Liver (tissue), 9 donors: ENCODE results near the gene GXYLT2. TPM values are rescaled to one million over a fixed set of nuclear protein-coding genes. Genes with fewer than 3 reads are reported as not detected.

Experiments
- DNase-seq: peaks from one replicate; pipeline ENCODE4 v3.0.0-alpha.2; 2017; ENCODE audit warnings: low spot score
- H3K27ac ChIP-seq, 2 donors: one replicate each; pipeline ENCODE4 v1.7.0; 2013; ENCODE audit warnings: inconsistent platforms in 2 of 2, low read length in 2 of 2, control low read depth in 1 of 2, low read depth in 1 of 2, mild to moderate bottlenecking in 1 of 2
- H3K27me3 ChIP-seq, 4 donors: one replicate each; pipeline versions ENCODE4 v1.6.1 to v1.7.0; 2013; ENCODE audit warnings: low read length in 3 of 4, inconsistent platforms in 1 of 4, mild to moderate bottlenecking in 1 of 4, moderate library complexity in 1 of 4; ENCODE audit not compliant: control insufficient read depth in 4 of 4, insufficient read depth in 4 of 4
- H3K36me3 ChIP-seq, 4 donors: one replicate each; pipeline versions ENCODE4 v1.6.1 to v1.7.0; 2013; ENCODE audit warnings: low read length in 3 of 4, mild to moderate bottlenecking in 3 of 4, low read depth in 1 of 4, moderate library complexity in 1 of 4; ENCODE audit not compliant: control insufficient read depth in 4 of 4, insufficient read depth in 3 of 4
- H3K4me1 ChIP-seq, 4 donors: one replicate each; pipeline versions ENCODE4 v1.6.1 to v1.7.0; 2013; ENCODE audit warnings: low read length in 3 of 4, mild to moderate bottlenecking in 3 of 4, moderate library complexity in 1 of 4; ENCODE audit not compliant: control insufficient read depth in 4 of 4, insufficient read depth in 4 of 4
- H3K4me3 ChIP-seq, 3 donors: one replicate each; pipeline versions ENCODE4 v1.6.1 to v1.7.0; 2013; ENCODE audit warnings: low read length in 3 of 3, control low read depth in 1 of 3, low read depth in 1 of 3, mild to moderate bottlenecking in 1 of 3
- H3K9ac ChIP-seq, 2 donors: one replicate each; pipeline ENCODE4 v1.7.0; 2013; ENCODE audit warnings: low read length in 2 of 2, mild to moderate bottlenecking in 2 of 2, moderate library complexity in 2 of 2, control low read depth in 1 of 2, low read depth in 1 of 2
- H3K9me3 ChIP-seq, 4 donors: one replicate each; pipeline versions ENCODE4 v1.6.1 to v1.7.0; 2013; ENCODE audit warnings: low read length in 3 of 4; ENCODE audit not compliant: control insufficient read depth in 4 of 4
- EGR1 ChIP-seq, 2 donors: IDR thresholded peaks; 2 replicates each; pipeline ENCODE4 v1.6.1; 2016 to 2018; ENCODE audit warnings: antibody characterized with exemption in 2 of 2, low read depth in 2 of 2
- FOXA1 ChIP-seq: IDR thresholded peaks from 2 replicates; pipeline ENCODE4 v1.6.1; 2016; ENCODE audit warnings: antibody characterized with exemption
- FOXA2 ChIP-seq: IDR thresholded peaks from 2 replicates; pipeline ENCODE4 v1.6.1; 2016; ENCODE audit warnings: antibody characterized with exemption
- GABPA ChIP-seq, 2 donors: IDR thresholded peaks in 1 of 2; conservative IDR thresholded peaks in 1 of 2; 2 replicates each; pipeline ENCODE4 v1.6.1; 2016; ENCODE audit warnings: antibody characterized with exemption in 2 of 2, mild to moderate bottlenecking in 1 of 2, moderate library complexity in 1 of 2
- HNF4A ChIP-seq, 2 donors: conservative IDR thresholded peaks; 2 replicates each; pipeline ENCODE4 v1.6.1; 2016; ENCODE audit warnings: antibody characterized with exemption in 2 of 2, mild to moderate bottlenecking in 2 of 2
- HNF4G ChIP-seq: IDR thresholded peaks from 2 replicates; pipeline ENCODE4 v1.6.1; 2016; ENCODE audit warnings: antibody characterized with exemption
- JUND ChIP-seq, 2 donors: IDR thresholded peaks; 2 replicates each; pipeline ENCODE4 v1.6.1; 2016; ENCODE audit warnings: antibody characterized with exemption in 2 of 2
- NR2F2 ChIP-seq: IDR thresholded peaks from 2 replicates; pipeline ENCODE4 v1.6.1; 2016; ENCODE audit warnings: antibody characterized with exemption
- RAD21 ChIP-seq, 2 donors: IDR thresholded peaks; 2 replicates each; pipeline ENCODE4 v1.6.1; 2016; ENCODE audit warnings: antibody characterized with exemption in 2 of 2, mild to moderate bottlenecking in 2 of 2
- RXRA ChIP-seq, 2 donors: IDR thresholded peaks; 2 replicates each; pipeline ENCODE4 v1.6.1; 2017 to 2018; ENCODE audit warnings: antibody characterized with exemption in 2 of 2, mild to moderate bottlenecking in 1 of 2
- SP1 ChIP-seq: IDR thresholded peaks from 2 replicates; pipeline ENCODE4 v1.6.1; 2018; ENCODE audit warnings: antibody characterized with exemption, mild to moderate bottlenecking
- TAF1 ChIP-seq: conservative IDR thresholded peaks from 2 replicates; pipeline ENCODE4 v1.6.1; 2016; ENCODE audit warnings: antibody characterized with exemption, mild to moderate bottlenecking
- YY1 ChIP-seq: IDR thresholded peaks from 2 replicates; pipeline ENCODE4 v1.6.1; 2016; ENCODE audit warnings: antibody characterized with exemption, mild to moderate bottlenecking
- WGBS: extraction: QIAGEN DNeasy Blood & Tissue Kit; methylation state at CpG from one replicate; pipeline ENCODE4 v1.1.7; 2013; 5-methylcytosine and 5-hydroxymethylcytosine counted together
- polyA plus RNA-seq, 2 donors: library from polyadenylated mRNA; stranded (reverse) in 1 of 2; unstranded in 1 of 2; fragments of 200-250 nt in 1 of 2; fragments of >200 nt in 1 of 2; fragmentation: Nextera tagmentation in 1 of 2; extraction: Ambion mirVana in 1 of 2; gene quantifications; one replicate each; pipeline versions ENCODE4 v1.2.1 to v1.2.3, GENCODE V29; 2013 to 2015
- total RNA-seq, 2 donors: library from RNA; depleted of rRNA; stranded (reverse); fragments of >200 nt; gene quantifications; one replicate each; pipeline ENCODE4 v1.2.3, GENCODE V29; 2014
- TF ChIP-seq, protein P1 (sequence below): fragments of 150-350 bp; IDR thresholded peaks from 2 replicates; pipeline ENCODE4 v1.5.1; 2017; ENCODE audit warnings: improper control_type of control experiment, low read depth, low read length; ENCODE audit not compliant: missing input control
- TF ChIP-seq, protein P2 (sequence below): IDR thresholded peaks from 2 replicates; pipeline ENCODE4 v1.6.1; 2016; ENCODE audit warnings: antibody characterized with exemption
- TF ChIP-seq, protein P3 (sequence below): IDR thresholded peaks from 2 replicates; pipeline ENCODE4 v1.6.1; 2016; ENCODE audit warnings: antibody characterized with exemption, mild to moderate bottlenecking
- TF ChIP-seq, protein P4 (sequence below): IDR thresholded peaks from 2 replicates; pipeline ENCODE4 v1.6.1; 2016; ENCODE audit warnings: antibody characterized with exemption
- TF ChIP-seq, protein P5 (sequence below): IDR thresholded peaks from 2 replicates; pipeline ENCODE4 v1.6.1; 2016; ENCODE audit warnings: antibody characterized with exemption
- donor health status: healthy.
- donor health status: healthy.
- donor health status: healthy.
- donor health status: healthy.
- donor health status: healthy.

Gene GXYLT2
- total and polyA plus RNA-seq, 4 donors, result 0.06 to 0.98 (median 0.10) TPM

DNA sequence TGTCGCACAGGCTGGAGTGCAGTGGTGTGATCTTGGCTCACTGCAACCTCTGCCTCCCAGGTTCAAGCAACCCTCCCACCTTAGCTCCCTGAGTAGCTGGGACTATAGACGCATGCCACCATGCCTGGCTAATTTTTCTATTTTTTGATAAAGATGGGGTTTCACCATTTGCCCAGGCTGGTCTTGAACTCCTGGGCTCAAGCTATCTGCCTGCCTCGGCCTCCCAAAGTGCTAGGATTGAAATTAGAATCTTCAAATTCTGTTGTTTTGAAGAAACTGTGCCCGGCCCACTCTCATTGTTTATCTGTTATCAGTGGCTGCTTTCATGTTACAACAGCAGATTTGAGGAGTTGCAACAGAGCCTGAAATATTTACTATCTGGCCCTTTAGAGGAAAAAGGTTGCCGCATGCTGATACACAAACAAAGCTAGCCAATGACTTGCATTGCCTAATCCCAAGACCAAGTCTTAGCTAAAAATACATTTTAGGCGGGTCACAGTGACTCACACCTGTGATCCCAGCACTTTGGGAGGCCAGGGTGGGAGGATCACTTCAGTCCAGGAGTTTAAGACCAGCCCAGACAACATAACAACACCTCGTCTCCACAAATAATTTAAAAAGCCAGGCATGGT, 65.6 kb downstream of the GXYLT2 start (continued):
- TF ChIP-seq, protein P1, sequence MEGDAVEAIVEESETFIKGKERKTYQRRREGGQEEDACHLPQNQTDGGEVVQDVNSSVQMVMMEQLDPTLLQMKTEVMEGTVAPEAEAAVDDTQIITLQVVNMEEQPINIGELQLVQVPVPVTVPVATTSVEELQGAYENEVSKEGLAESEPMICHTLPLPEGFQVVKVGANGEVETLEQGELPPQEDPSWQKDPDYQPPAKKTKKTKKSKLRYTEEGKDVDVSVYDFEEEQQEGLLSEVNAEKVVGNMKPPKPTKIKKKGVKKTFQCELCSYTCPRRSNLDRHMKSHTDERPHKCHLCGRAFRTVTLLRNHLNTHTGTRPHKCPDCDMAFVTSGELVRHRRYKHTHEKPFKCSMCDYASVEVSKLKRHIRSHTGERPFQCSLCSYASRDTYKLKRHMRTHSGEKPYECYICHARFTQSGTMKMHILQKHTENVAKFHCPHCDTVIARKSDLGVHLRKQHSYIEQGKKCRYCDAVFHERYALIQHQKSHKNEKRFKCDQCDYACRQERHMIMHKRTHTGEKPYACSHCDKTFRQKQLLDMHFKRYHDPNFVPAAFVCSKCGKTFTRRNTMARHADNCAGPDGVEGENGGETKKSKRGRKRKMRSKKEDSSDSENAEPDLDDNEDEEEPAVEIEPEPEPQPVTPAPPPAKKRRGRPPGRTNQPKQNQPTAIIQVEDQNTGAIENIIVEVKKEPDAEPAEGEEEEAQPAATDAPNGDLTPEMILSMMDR, result no peak
- TF ChIP-seq RXRA (IDR thresholded peaks at IDR 0.05), result peak; percentile 81 to 89
- TF ChIP-seq SP1, result peak; percentile 78

DNA sequence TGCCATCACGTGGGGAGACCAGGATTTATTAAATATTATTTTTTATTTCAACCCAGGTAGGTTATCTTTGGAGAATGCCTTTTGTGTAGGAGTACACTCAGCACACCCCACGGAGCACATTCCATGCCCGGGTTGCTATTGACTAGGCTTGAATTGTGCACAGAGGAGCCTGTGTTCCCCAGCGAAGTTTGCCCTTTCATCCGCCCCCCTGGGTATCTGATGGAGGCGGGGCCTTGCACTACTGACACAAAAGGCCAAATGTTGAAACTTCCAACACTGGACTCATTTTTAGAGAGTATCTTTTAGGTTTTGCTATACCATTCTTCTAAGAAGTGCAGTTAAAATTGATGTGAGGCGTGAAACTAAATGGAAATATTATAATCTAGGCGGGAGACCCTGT, 69.5 kb downstream of the GXYLT2 start:
- peak overlapping the region; percentile 53 to 54 for H3K27ac ChIP-seq
- H3K4me1 ChIP-seq, result peaks cover 11 to 47% (median 41%) of the 10 kb centered on the region in 4 donors
- no peaks in the 10 kb centered on the region for H3K27me3 ChIP-seq
- H3K9ac ChIP-seq, result no peak overlapping the region
- 44% methylated on average over 8 of the region's 8 CpGs for WGBS
- peak; percentile 47 for DNase-seq
- TF ChIP-seq, protein P1, result no peak
- peak; percentile 89 for TF ChIP-seq HNF4A (conservative IDR thresholded peaks at IDR 0.05)
- TF ChIP-seq RAD21 (IDR thresholded peaks at IDR 0.05), result peak; percentile 38 to 45
- peak; percentile 68 for TF ChIP-seq FOXA2
- TF ChIP-seq, protein P2, sequence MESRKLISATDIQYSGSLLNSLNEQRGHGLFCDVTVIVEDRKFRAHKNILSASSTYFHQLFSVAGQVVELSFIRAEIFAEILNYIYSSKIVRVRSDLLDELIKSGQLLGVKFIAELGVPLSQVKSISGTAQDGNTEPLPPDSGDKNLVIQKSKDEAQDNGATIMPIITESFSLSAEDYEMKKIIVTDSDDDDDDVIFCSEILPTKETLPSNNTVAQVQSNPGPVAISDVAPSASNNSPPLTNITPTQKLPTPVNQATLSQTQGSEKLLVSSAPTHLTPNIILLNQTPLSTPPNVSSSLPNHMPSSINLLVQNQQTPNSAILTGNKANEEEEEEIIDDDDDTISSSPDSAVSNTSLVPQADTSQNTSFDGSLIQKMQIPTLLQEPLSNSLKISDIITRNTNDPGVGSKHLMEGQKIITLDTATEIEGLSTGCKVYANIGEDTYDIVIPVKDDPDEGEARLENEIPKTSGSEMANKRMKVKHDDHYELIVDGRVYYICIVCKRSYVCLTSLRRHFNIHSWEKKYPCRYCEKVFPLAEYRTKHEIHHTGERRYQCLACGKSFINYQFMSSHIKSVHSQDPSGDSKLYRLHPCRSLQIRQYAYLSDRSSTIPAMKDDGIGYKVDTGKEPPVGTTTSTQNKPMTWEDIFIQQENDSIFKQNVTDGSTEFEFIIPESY, result peak; percentile 51
- TF ChIP-seq SP1, result peak; percentile 88
- peak; percentile 23 to 51 for TF ChIP-seq JUND (IDR thresholded peaks at IDR 0.05)
- TF ChIP-seq, protein P3, sequence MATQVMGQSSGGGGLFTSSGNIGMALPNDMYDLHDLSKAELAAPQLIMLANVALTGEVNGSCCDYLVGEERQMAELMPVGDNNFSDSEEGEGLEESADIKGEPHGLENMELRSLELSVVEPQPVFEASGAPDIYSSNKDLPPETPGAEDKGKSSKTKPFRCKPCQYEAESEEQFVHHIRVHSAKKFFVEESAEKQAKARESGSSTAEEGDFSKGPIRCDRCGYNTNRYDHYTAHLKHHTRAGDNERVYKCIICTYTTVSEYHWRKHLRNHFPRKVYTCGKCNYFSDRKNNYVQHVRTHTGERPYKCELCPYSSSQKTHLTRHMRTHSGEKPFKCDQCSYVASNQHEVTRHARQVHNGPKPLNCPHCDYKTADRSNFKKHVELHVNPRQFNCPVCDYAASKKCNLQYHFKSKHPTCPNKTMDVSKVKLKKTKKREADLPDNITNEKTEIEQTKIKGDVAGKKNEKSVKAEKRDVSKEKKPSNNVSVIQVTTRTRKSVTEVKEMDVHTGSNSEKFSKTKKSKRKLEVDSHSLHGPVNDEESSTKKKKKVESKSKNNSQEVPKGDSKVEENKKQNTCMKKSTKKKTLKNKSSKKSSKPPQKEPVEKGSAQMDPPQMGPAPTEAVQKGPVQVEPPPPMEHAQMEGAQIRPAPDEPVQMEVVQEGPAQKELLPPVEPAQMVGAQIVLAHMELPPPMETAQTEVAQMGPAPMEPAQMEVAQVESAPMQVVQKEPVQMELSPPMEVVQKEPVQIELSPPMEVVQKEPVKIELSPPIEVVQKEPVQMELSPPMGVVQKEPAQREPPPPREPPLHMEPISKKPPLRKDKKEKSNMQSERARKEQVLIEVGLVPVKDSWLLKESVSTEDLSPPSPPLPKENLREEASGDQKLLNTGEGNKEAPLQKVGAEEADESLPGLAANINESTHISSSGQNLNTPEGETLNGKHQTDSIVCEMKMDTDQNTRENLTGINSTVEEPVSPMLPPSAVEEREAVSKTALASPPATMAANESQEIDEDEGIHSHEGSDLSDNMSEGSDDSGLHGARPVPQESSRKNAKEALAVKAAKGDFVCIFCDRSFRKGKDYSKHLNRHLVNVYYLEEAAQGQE, result peak; percentile 43
- peak; percentile 74 for TF ChIP-seq YY1
- peak; percentile 65 to 81 for TF ChIP-seq RXRA (IDR thresholded peaks at IDR 0.05)
- TF ChIP-seq GABPA (IDR thresholded peaks at IDR 0.05 in 1 of 2, conservative IDR thresholded peaks at IDR 0.05 in 1 of 2), result no peak
- no peak for TF ChIP-seq FOXA1
- TF ChIP-seq EGR1 (IDR thresholded peaks at IDR 0.05; ENCODE audit: low read depth in 2 of 2), result peak in 1 of 2 donors; percentile 46
- TF ChIP-seq, protein P4, sequence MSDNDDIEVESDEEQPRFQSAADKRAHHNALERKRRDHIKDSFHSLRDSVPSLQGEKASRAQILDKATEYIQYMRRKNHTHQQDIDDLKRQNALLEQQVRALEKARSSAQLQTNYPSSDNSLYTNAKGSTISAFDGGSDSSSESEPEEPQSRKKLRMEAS, result peak; percentile 54
- peak; percentile 47 for TF ChIP-seq NR2F2
- TF ChIP-seq HNF4G, result peak; percentile 47
- TF ChIP-seq, protein P5, sequence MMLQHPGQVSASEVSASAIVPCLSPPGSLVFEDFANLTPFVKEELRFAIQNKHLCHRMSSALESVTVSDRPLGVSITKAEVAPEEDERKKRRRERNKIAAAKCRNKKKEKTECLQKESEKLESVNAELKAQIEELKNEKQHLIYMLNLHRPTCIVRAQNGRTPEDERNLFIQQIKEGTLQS, result peak; percentile 33
- TF ChIP-seq TAF1, result no peak
- no peaks in the 10 kb centered on the region for H3K36me3 ChIP-seq
- no peaks in the 10 kb centered on the region for H3K9me3 ChIP-seq
- H3K4me3 ChIP-seq, result no peak overlapping the region
